Measurements from ENCODE around the gene PMIS2.

The PMIS2 gene

GRCh38 chr19:35540356-35540927, 45.5 kb upstream of the PMIS2 start:
- no peak overlapping the region for H3K27ac ChIP-seq (ENCODE audit: extremely low read depth, low read depth, low read length)
- H3K4me1 ChIP-seq (ENCODE audit: control insufficient read depth, insufficient read depth, low read length) = peaks cover 14% of the 10 kb centered on the region
- H3K9me3 ChIP-seq (ENCODE audit: control insufficient read depth, insufficient read depth, low read depth, low read length) = no peaks in the 10 kb centered on the region
- POLR2A ChIA-PET = interaction anchor here (1.0 kb wide), 1 partner anchor 30 kb away, joined by 4 read pairs; no protein-coding TSS in a partner anchor
- H3K36me3 ChIP-seq (ENCODE audit: control insufficient read depth in 2 of 2, insufficient read depth in 1 of 2, low read length in 2 of 2) = peaks cover 39 to 46% of the 10 kb centered on the region in 2 experiments
- TF ChIP-seq ZNF664 (tag by site-specific recombination; IDR thresholded peaks at IDR 0.05) = no peak
- peak; percentile 74 for TF ChIP-seq ZNF341 (tag by site-specific recombination; IDR thresholded peaks at IDR 0.05; ENCODE audit: low read depth)
- CTCF ChIA-PET = interaction anchor here (0.6 kb wide), 1 partner anchor 14 kb away, joined by 4 read pairs; no protein-coding TSS in a partner anchor
- no peak overlapping the region for H3K4me3 ChIP-seq (ENCODE audit: low read depth, low read length)

- H3K9me3 ChIP-seq (ENCODE audit: control insufficient read depth, insufficient read depth, low read depth, low read length) = no peaks in the 10 kb centered on the region
- H3K4me3 ChIP-seq (ENCODE audit: low read depth, low read length) = no peak overlapping the region
- no peak overlapping the region for H3K27ac ChIP-seq (ENCODE audit: extremely low read depth, low read depth, low read length)
- TF ChIP-seq ZBTB21 (tag by site-specific recombination; IDR thresholded peaks at IDR 0.05) (no peak), ZNF2 (tag by site-specific recombination; IDR thresholded peaks at IDR 0.05) (no peak), ZNF624 (tag by site-specific recombination; IDR thresholded peaks at IDR 0.05) (no peak), PBX3 (CRISPR knock-in tag; IDR thresholded peaks at IDR 0.05) (no peak), ZNF768 (tag by site-specific recombination; IDR thresholded peaks at IDR 0.05) (no peak), ZNF16 (tag by site-specific recombination; IDR thresholded peaks at IDR 0.05; ENCODE audit: low read depth) (no peak), HIC1 (tag by site-specific recombination; IDR thresholded peaks at IDR 0.05) (no peak), PRDM1 (tag by site-specific recombination; IDR thresholded peaks at IDR 0.05) (no peak), ZNF639 (tag by site-specific recombination; IDR thresholded peaks at IDR 0.05) (no peak), ZIC2 (tag by site-specific recombination; IDR thresholded peaks at IDR 0.05) (no peak), ZSCAN5A (tag by site-specific recombination; IDR thresholded peaks at IDR 0.05) (no peak), ZNF530 (tag by site-specific recombination; IDR thresholded peaks at IDR 0.05; ENCODE audit: low read depth) (no peak)
- POLR2A ChIA-PET = interaction anchor here (1.0 kb wide), 1 partner anchor 16 kb away, joined by 3 read pairs; no protein-coding TSS in a partner anchor
- peaks cover 16% of the 10 kb centered on the region for H3K4me1 ChIP-seq (ENCODE audit: control insufficient read depth, insufficient read depth, low read length)
- H3K36me3 ChIP-seq (ENCODE audit: control insufficient read depth in 2 of 2, insufficient read depth in 1 of 2, low read length in 2 of 2) = peaks cover 47 to 48% of the 10 kb centered on the region in 2 experiments
- CTCF ChIA-PET = interaction anchor here (0.6 to 1.1 kb wide), 2 partner anchors 82 to 277 kb away, joined by 3 to 4 read pairs; no protein-coding TSS in a partner anchor
These were observed 43.8 kb upstream of the PMIS2 start for GRCh38 chr19:35542209-35542608.
